Cerebellar nuclear complex (tissue), 1 donor: ENCODE data around the gene ZSWIM6.

Experiments used
- DNase-seq, 2 experiments: peaks; one replicate each; lab custom pipeline; 2025; lab: John Stamatoyannopoulos, UW

Gene ZSWIM6

DNA sequence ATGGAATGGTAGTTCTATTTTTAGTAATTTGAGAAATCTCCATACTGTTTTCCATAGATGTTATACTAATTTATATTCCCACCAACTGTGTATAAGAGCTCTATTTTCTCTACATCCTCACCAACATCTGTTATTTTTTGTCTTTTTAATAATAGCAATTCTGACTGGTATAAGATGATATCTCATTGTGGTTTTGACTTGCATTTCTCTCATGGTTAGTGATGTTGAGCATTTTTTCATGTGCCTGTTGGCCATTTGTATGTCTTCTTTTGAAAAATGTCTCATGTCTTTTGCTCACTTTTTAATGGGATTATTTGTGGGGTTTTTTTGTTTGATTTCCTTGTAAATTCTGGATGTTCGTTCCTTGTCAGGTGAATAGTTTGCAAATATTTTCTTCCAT is 154.4 kb downstream of the ZSWIM6 start:
- DNase-seq: no peak

DNA sequence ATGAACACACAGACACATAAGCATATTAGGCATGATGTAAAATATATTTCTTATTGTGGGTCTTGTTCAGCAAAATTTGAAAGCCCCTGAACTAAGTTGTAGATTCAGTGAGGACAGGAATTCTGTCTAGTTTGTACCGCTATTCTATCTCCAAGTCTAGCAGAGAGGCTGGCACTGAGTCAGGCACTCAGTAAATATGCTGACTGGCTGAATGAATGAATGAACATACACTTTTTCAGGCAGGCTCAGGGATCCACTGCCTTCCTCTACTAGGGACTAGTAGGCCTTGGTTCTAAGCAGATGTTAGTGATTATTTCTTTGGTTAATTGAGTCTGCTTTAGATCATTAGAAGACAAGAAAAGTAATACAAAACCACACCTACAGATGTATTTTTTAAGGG is 157.5 kb downstream of the ZSWIM6 start:
- no peak for DNase-seq

DNA sequence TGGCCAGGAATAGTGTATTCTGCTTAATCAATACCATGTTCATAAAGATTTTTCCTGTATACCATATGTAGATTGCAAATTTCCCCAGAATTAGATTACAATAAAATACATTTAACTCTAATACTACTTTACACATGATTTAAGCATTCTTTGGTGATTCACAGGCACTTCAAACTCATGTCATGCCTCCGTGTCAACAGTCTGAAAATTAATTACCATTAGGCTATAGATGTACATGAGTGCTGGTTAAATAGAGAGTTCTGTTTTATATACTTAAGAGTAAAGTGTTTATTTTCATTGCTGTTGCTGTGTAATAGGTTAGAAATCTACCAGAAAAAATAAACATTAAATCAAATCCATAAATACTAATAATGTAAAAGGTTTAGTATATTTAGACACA is 159.8 kb downstream of the ZSWIM6 start:
- DNase-seq: no peak

DNA sequence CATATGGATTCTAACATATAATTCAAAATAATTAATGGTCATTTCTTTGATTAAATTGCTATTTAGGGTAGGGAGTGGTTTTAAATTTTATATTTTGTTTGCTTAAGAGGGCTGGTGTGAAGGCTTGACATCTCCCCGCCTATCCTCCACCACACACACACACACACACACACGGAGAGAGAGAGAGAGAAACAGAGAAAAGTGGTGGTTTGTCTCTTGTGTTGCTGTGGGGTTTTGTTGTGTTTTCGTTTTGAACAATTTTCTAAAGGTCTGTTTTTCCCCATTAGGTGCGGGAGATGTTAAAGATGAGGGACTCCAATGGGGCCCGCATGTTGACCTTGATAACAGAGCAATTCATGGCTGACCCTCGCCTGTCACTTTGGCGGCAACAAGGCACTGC is 161.9 kb downstream of the ZSWIM6 start:
- no peak for DNase-seq

DNA sequence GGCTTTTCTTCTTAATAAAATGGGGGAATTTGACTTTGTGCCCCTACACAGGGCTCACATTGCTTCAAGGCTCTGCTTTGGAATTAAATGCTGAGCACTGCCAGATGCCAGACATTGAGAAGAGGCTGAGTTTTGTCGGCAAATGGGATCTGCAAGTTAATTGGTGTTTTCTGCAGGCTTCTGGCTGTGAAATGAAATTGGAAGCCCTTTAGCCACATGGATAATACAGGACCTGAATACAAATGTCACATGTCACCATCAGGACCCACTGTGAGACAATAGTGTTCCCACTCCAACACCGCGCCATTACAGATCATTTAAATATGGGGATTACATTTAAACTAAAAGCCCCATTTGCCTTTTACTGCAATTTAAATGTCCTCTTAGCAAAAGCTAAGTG is 164.4 kb downstream of the ZSWIM6 start:
- DNase-seq: peak in 1 of 2 experiments; percentile 18

DNA sequence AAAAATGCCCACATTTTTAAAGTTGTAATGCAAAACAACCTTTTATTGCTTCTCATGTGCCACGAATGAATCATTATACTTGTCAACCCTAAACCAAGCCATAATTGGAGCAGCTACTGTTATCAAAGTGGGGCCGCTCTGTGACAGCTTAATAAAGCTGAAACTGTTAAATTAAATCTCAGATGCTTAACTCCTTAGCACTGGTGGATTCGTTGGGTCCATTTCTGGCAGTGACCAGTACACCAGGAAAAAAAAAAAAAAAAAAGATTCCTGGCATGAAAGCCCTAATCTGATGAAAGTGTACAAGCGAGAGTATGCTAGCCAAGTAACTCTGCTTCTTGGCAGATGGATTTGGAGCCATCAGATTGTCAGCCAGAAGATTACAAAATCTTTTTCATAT is 164.8 kb downstream of the ZSWIM6 start:
- DNase-seq: peak in 1 of 2 experiments; percentile 18

DNA sequence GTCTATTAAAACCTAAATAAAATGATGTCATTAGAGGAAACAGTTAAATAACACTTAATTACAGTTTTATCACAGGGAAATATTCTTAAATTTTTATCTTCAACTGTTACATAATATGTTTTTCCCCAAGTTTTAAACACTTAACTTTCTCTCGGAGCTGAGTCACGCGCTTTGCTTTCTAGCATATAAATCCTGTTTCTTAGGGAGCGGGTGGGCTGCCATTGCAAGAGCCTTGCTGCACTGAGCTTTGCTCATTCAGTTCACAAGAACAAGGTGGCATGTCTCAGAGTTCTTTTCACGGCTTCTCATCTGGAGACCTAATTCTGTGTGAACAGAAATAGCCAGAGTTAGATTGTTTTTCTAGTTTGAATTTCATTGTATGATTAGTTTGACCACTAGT is 166.1 kb downstream of the ZSWIM6 start:
- no peak for DNase-seq

DNA sequence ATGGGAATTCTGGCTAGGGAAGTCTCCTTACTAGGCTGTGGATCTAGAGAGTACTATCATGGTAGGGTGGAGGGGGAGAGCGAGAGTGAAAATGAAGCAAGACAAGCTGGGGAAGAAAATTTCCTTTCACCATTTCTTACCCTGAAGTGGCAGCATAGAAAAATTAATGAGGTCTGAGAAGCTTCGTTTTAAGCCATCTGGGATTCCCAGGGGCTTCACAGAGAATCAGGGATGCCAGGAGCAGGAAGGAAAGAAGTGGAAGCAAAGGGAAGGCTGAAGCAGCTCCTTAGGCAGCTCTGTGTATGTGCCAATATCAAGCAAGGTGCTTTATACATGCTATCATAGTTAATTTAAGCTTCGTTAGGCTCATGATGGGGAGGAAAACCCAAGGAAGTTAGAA is 169.9 kb downstream of the ZSWIM6 start:
- DNase-seq: no peak

DNA sequence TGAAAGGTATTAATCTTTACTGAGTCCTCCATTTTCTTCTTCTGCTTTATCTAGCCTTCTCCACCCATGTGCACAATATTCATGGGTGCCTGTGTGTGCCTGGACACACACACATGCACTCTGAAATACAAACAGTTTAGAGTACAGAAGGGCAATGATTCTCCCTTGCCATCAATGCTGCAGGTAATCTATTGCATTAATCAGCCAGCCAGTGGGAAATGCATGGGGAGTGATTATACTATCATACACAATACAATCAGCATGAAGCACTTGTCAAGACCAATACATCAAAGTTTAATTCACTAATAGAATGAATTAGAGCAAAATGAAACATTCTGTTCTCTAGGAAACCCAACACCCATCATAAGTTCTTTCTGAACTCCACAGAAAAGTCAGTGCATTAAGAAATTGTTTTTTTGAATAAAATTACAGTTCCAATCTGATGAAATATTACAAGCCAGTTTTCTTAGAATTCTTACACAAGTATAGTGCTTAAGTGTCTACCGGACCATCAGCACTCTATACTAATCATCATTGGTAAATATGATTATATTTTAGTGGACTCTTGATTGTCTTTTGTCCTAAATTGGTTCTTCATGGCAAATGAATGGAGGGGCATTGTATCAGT is 172.2 kb downstream of the ZSWIM6 start:
- no peak for DNase-seq

DNA sequence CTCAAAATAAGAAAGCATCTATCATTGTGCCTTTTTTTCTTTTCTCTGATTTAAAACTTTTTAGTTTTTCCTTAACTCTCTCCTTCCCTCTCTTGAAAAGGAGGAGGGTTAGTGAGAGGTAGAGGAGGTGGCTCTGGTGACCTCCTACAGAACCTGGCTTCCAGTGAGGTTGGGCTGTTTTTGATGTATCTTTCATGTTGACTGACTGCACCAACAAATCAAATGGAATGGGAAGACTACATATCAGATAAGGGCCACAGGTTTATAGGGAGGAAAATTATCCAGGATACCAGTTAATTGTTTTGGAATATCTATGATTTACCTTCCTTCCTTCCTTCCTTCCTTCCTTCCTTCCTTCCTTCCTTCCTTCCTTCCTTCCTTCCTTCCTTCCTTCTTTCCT is 173.2 kb downstream of the ZSWIM6 start:
- no peak for DNase-seq

DNA sequence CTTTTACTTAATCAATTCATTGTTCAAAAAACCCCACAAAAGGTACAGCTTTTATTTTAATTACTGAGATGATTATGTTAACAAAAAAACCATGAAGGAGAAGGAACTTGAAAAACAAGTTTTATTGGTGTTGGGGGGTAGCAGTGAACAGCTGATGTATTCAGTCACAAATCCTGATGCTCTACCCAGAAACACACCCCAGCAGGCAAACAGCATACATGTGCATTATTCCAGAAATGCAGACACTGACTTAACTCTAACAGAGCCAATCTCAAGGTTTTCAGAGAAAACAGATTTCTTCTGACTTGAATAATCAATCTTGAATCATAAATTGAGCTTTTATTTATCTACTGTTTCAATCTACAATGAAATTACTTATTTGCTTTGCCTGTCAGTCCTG is 175.2 kb downstream of the ZSWIM6 start:
- DNase-seq: no peak

DNA sequence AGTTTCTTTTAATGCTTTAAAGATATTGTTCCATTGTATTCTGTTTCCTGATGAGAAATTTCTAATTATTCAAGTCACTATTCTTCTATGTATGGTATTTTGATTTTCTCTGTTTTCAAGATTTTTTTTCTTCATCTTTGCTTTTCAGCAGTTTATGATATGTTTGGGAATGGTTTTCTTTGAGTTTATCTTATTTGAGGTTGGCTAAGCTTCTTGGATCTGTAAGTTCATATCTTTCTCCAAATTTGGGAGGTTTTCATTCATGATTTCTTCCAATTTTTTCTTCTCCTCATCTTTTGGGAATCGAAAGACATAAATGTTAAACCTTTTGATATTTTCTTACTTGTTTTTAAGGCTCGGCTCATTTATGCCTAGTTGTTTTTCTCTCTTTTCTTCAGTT is 184.9 kb downstream of the ZSWIM6 start:
- no peak for DNase-seq

DNA sequence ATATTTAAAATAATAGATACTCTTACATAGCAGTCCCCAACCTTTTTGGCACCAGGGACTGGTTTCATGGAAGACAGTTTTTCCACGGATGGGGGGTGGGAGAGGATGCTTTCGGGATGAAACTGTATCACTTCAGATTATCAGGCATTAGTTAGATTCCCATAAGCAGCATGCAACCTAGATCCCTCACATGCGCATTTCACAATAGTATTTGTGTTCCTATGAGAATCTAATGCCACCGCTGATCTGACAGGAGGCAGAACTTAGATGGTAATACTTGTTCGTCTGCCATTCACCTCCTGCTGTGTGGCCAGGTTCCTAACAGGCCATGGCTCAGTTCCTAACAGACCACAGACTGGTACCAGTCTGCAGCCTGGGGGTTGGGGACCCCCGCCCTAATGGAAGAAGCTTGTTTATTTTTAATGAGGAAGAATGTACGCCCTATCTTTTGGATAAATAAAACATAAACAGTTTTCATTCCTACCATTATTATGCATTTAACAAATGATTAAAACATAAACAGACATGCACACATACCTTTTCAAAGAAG is 187.7 kb downstream of the ZSWIM6 start:
- DNase-seq: no peak

DNA sequence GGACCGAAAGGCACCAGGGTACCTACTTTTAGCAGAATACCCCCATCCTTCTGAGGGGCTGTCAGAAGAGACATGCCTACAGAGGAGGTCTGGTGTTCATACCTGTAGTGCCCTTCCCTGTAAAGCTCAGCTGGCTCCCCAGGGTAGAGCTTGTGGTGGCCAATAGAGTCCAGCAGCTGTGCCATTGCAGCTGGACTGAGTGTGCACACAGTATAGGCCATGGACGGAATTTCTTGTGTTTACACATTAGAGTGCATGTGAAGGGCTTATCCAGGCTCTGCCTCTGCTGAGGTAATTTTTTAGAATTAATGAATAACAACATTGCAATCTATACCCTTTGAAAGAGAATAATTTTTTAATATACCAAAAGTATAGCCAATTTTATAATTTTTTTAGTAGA is 191.0 kb downstream of the ZSWIM6 start:
- no peak for DNase-seq

DNA sequence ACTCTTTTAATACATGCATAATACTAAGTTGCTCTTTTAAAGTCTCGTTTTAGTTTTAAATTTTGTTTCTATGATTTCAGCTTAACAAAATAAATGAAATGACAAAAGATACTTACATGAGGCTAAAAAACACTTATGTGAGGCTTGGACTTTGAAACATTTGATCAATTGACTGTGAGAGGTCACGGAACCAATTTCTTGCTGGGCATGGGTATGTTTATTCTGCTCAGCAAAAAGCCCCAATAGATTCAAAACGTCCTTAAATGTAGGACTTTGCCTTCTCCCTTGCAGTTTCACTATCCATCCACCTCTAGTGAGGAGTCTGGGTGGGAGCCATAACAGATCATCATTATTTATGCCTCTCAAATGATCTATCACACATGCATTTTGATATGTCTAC is 191.9 kb downstream of the ZSWIM6 start:
- no peak for DNase-seq

DNA sequence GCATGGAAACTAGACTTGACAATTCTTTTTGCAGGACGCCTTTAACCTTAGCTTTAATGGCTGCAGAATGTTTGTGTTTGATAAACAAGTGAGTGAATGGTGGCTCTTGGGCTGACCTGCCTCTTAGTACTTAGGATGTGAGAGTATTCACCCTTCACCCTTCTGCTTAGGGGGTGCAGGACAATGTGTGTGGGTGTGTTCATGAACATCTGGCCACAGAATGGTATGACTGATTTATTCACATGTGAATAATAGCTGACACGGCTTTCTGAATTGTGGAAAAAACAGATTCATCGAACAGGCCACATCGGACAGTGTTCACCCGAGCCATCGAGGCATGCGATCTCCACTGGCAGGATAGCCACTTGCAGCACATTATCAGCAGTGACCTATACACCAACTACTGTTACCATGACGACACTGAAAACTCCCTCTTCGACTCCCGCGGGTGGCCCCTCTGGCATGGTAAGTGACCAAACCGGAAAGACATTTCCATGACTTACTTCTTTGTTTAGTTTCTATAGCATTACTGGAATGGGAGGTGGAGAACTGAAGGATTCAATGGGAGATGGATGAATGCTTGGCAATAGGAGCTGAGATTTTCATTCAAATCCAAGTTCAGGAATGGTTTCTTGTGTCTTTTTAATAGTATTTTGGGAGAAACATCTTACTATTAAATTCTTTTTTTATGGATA is 193.6 kb downstream of the ZSWIM6 start:
- DNase-seq: no peak

DNA sequence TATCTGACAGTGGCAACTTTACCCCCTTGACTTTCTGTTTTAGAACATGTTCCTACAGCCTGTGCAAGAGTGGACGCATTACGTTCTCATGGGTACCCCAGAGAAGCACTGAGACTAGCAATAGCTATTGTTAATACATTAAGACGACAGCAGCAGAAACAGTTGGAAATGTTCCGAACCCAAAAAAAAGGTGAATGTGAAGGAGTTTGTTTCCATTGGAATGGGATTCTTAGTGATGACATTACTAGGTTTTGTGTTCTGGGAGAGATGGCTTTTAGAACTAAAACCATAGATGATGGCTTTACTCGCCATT is 194.1 kb downstream of the ZSWIM6 start:
- DNase-seq: no peak

DNA sequence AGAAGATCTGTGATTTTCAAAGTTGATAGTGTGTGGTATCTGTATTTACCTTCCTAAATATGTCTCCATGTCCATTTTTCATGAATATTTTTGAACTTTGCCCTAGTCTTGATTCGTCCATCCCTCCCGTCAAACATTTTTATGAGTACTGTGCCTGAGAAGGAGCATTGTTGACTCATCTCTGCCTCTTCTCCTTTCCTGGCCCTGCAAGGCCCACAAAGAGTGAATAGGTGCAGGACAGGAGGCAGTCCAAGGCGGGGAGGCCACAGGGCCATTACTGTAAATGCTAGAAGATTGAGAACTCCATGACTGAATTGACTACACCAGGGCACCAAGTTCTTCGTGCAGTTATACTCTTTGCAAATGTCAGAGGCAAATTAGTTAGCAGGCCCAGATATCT is 200.9 kb downstream of the ZSWIM6 start:
- no peak for DNase-seq

DNA sequence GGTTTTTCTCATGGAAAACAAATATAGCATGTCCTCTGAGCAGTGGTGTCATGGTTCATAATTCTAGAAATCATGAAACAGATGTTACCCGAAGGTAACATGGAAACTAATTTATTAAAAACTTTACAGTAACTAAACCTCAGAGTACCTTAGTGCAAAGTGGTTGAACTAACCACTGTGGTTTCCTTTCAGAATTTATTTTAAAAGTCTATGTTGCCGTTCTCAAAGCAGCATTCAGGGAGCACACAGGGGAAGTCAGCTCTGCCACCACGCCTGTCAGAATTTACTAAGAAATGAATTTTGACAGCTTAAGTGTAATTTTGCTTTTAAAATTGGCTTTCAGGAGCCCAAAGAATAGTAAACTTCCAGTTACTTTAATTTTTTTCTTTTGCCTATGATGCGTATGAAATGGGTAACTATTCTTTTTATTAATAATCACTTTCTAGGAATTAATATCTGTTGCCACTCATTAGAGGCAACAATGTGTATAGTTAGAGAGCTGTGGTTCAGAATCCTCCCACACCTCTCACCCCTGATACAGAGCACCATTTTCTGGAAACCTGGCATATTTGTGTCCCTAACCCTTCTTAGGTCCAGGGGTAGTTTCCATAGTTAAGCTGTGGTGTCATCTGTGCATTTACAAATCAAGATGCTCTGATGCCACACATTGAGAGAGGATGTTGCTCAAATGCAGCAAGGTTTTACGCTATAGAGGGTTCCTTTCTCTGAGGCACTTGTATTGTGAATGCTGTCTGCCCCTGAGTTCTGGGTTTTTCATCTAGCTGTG is 202.6 kb downstream of the ZSWIM6 start:
- DNase-seq: no peak

DNA sequence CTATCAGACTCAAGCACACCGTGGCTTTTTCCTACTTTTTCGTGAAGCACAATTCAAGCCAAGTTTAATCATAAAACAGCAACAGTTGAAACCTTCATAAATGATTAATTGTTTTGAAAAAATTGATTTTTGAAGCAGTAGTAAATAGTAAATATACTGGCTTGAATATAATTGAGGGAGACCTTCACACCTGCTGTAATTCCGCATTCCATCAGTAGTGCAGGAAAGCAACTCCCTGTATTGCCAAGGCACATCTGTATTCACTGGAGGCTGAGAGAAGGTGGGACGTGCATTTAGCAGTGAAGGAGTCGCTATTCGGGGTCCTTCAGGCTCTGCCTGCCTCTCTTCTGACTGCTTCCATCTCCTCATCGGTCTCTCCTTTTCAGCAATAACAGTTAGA is 203.8 kb downstream of the ZSWIM6 start:
- no peak for DNase-seq

DNA sequence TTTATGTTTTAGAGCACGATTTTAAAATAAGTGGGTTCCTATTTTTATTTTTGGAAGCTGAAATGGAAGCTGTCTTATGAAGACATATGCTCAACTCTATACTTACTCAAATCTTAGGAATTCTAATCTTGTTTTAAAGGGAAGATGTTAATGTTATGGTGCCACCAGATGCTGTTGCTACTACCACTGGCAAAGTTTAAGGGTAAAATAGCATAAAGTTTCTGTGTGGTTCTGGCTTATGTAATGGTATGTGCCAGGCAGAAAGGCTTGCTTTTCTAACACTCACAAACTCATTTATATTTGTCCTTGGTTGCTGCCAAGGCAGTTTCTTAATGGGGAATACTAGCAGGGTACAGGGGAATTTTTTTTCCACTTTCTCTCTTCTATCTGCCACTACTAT is 204.9 kb downstream of the ZSWIM6 start:
- DNase-seq: no peak

DNA sequence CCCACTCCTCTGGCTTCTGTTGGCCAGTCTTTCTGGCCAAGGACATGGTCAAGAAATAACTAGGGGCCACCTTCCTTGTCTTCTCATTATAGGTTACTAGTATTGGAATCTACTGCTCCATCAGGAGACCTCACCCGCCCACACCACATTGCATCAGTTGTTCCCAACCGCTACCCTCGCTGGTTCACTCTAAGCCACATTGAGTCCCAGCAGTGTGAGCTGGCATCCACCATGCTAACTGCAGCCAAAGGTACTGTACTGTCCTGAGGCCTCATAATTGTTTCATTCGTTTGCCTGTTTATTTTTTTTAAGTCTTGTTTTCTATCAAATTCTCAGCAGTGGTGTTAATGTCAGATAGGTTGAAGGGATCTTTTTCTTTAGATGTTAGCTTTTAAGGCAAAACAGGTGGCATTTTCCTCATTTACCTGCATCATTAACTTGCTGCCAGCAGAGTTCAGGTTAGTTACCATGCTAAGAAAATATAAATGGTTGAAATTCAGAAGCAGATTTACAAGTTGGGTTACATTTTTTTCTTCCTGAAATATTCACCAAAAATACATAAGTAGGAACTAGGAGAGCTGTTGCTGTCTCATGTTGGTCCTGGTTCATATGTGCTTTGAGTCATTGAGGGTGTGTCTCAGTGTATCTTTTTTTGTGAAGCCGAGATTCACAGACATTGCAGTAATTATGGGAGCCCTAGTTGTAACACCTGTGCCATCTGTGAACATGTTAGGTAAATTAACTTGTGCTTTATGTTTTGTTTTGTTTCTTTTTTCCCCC is 206.9 kb downstream of the ZSWIM6 start:
- DNase-seq: no peak
